A549 (cell line): ENCODE measurements around the gene MRGPRD. TPM values are rescaled to one million over a fixed set of nuclear protein-coding genes. Genes with fewer than 3 reads are reported as not detected.

Experiments
- ATAC-seq, 2 experiments: fragments of 200-7000 bp in 1 of 2; fragments of >200 bp in 1 of 2; cut with Nextera tagmentation in 1 of 2; cut with Tn5 transposase in 1 of 2; 3 replicates each; pipeline versions ENCODE4 v1.8.0 to v1.9.1; 2018 to 2020; ENCODE audit warnings: mild to moderate bottlenecking in 1 of 2, moderate library complexity in 1 of 2
- CTCF ChIA-PET: fragments of 300-600 bp; sonication (Branson Sonifier 250); formaldehyde crosslinking; extraction: SDS; loops from one replicate; lab custom pipeline; 2021; ENCODE audit warnings: antibody characterized with exemption, inconsistent platforms; lab: Yijun Ruan, JAX
- POLR2A ChIA-PET: fragments of 350-600 bp; formaldehyde crosslinking; extraction: SDS; loops from one replicate; lab custom pipeline; 2021; ENCODE audit warnings: antibody characterized with exemption, inconsistent platforms; lab: Yijun Ruan, JAX
- DNase-seq, 2 experiments: peaks; one replicate each; pipeline versions ENCODE4 v3.0.0 to v3.0.0-alpha.2; 2011 to 2016; ENCODE audit warnings: low read depth in 1 of 2, low spot score in 1 of 2
- FAIRE-seq: peaks from 2 replicates; lab custom pipeline; 2011; peaks lifted over from hg19 to GRCh38; lab: Jason Lieb, UNC
- H3K27ac ChIP-seq, 2 experiments: fragments of >200 bp; sonication (Bioruptor Twin); formaldehyde crosslinking; 3 replicates each; pipeline ENCODE4 v1.5.1; 2016 to 2017
- H3K4me1 ChIP-seq: fragments of >200 bp; sonication (Bioruptor Twin); formaldehyde crosslinking; 3 replicates; pipeline ENCODE4 v1.6.1; 2016
- H3K4me2 ChIP-seq: fragments of >200 bp; sonication (Bioruptor Twin); formaldehyde crosslinking; 3 replicates; pipeline ENCODE4 v1.6.1; 2016
- H3K4me3 ChIP-seq: fragments of >200 bp; sonication (Bioruptor Twin); formaldehyde crosslinking; 3 replicates; pipeline ENCODE4 v1.5.1; 2016
- H3K9me3 ChIP-seq: fragments of >200 bp; sonication (Bioruptor Twin); formaldehyde crosslinking; 3 replicates; pipeline ENCODE4 v1.6.1; 2016
- ATOH8 ChIP-seq: fragments of 250-450 bp; sonication (Bioruptor Pico); IDR thresholded peaks from 2 replicates; pipeline ENCODE4 v1.5.0; 2020; ENCODE audit warnings: low read depth, mild to moderate bottlenecking, moderate library complexity
- CEBPB ChIP-seq, 2 experiments: fragments of >200 bp in 1 of 2; sonication (Bioruptor Twin) in 1 of 2; formaldehyde crosslinking in 1 of 2; IDR thresholded peaks; 2 replicates each; pipeline ENCODE4 v1.6.1; 2012 to 2016
- CHD2 ChIP-seq: fragments of 150-350 bp; IDR thresholded peaks from 2 replicates; pipeline ENCODE4 v1.6.1; 2014; ENCODE audit warnings: low read length; ENCODE audit not compliant: partially characterized antibody
- CHD4 ChIP-seq: fragments of 200-600 bp; sonication (generic); IDR thresholded peaks from 2 replicates; pipeline ENCODE4 v1.6.1; 2016; ENCODE audit warnings: antibody characterized with exemption, mild to moderate bottlenecking, borderline replicate concordance
- E2F6 ChIP-seq: IDR thresholded peaks from 2 replicates; pipeline ENCODE4 v1.6.1; 2012; ENCODE audit warnings: low read depth, borderline replicate concordance
- EHMT2 ChIP-seq: fragments of 200-600 bp; sonication (generic); IDR thresholded peaks from 2 replicates; pipeline ENCODE4 v1.6.1; 2016; ENCODE audit warnings: antibody characterized with exemption, low read depth, mild to moderate bottlenecking, moderate library complexity
- ELK1 ChIP-seq: fragments of 150-350 bp; IDR thresholded peaks from 2 replicates; pipeline ENCODE4 v1.6.1; 2014; ENCODE audit warnings: low read depth, mild to moderate bottlenecking, low read length
- EP300 ChIP-seq, 2 experiments: fragments of >200 bp; sonication (Bioruptor Twin); formaldehyde crosslinking; IDR thresholded peaks; 2 replicates in 1 of 2; 3 replicates in 1 of 2; pipeline ENCODE4 v1.6.1; 2016 to 2017
- GATA3 ChIP-seq: IDR thresholded peaks from 2 replicates; pipeline ENCODE4 v1.6.1; 2012; ENCODE audit warnings: borderline replicate concordance
- HDAC2 ChIP-seq: fragments of 200-600 bp; sonication (generic); IDR thresholded peaks from 2 replicates; pipeline ENCODE4 v1.6.1; 2016
- JUN ChIP-seq, 2 experiments: fragments of >200 bp; sonication (Bioruptor Twin); formaldehyde crosslinking; IDR thresholded peaks; 2 replicates in 1 of 2; 3 replicates in 1 of 2; pipeline ENCODE4 v1.6.1; 2016 to 2017
- JUNB ChIP-seq: fragments of >200 bp; sonication (Bioruptor Twin); formaldehyde crosslinking; IDR thresholded peaks from 2 replicates; pipeline ENCODE4 v1.6.1; 2016
- KDM5A ChIP-seq: fragments of 200-600 bp; sonication (generic); IDR thresholded peaks from 2 replicates; pipeline ENCODE4 v1.6.1; 2016; ENCODE audit warnings: antibody characterized with exemption, mild to moderate bottlenecking
- MYC ChIP-seq: IDR thresholded peaks from 2 replicates; pipeline ENCODE4 v1.6.1; 2012; ENCODE audit warnings: mild to moderate bottlenecking, inconsistent platforms, low read length, improper control_type of control experiment, borderline replicate concordance
- NPAS2 ChIP-seq: fragments of 250-450 bp; sonication (Bioruptor Pico); IDR thresholded peaks from 2 replicates; pipeline ENCODE4 v1.8.0; 2022; ENCODE audit warnings: mild to moderate bottlenecking, moderate library complexity, borderline replicate concordance
- NR3C1 ChIP-seq: fragments of >200 bp; sonication (Bioruptor Twin); formaldehyde crosslinking; IDR thresholded peaks from 3 replicates; pipeline ENCODE4 v1.6.1; 2017
- PHF8 ChIP-seq: fragments of 200-600 bp; sonication (generic); IDR thresholded peaks from 2 replicates; pipeline ENCODE4 v1.6.1; 2016; ENCODE audit warnings: low read depth, mild to moderate bottlenecking, antibody characterized with exemption, moderate library complexity, borderline replicate concordance
- RCOR1 ChIP-seq: fragments of 150-350 bp; IDR thresholded peaks from 2 replicates; pipeline ENCODE4 v1.6.1; 2014; ENCODE audit warnings: antibody characterized with exemption, low read length, low read depth
- REST ChIP-seq: fragments of 200-600 bp; sonication (generic); IDR thresholded peaks from 2 replicates; pipeline ENCODE4 v1.6.1; 2016; ENCODE audit warnings: antibody characterized with exemption, mild to moderate bottlenecking, moderate library complexity
- SMC3 ChIP-seq: fragments of >200 bp; sonication (Bioruptor Twin); formaldehyde crosslinking; IDR thresholded peaks from 3 replicates; pipeline ENCODE4 v1.6.1; 2018; ENCODE audit warnings: inconsistent platforms
- TFCP2L1 ChIP-seq: fragments of 250-450 bp; sonication (Bioruptor Pico); IDR thresholded peaks from 2 replicates; pipeline ENCODE4 v1.5.0; 2021; ENCODE audit warnings: mild to moderate bottlenecking
- TP53 ChIP-seq: fragments of 250-450 bp; sonication (Bioruptor Pico); IDR thresholded peaks from 2 replicates; pipeline ENCODE4 v1.5.0; 2021; ENCODE audit warnings: mild to moderate bottlenecking, moderate library complexity
- ZC3H11A ChIP-seq: fragments of 450-650 bp; IDR thresholded peaks from 2 replicates; pipeline ENCODE4 v1.6.1; 2014; ENCODE audit warnings: antibody characterized with exemption, mild to moderate bottlenecking
- ZSCAN20 ChIP-seq: fragments of 250-450 bp; sonication (Bioruptor Pico); IDR thresholded peaks from 2 replicates; pipeline ENCODE4 v1.8.0; 2022; ENCODE audit warnings: mild to moderate bottlenecking, moderate library complexity
- WGBS: methylation state at CpG from one replicate; pipeline ENCODE4 v1.1.6; 2017; ENCODE audit errors: missing lambda C conversion rate; 5-methylcytosine and 5-hydroxymethylcytosine counted together
- polyA plus RNA-seq, 4 experiments: library from polyadenylated mRNA; depleted of rRNA in 3 of 4; stranded (reverse); fragments of >200 nt; fragmentation: RNase III in 1 of 4; extraction: RNeasy Plus Mini Kit Qiagen cat#74134 plus additional on column Dnase treatment in 1 of 4; gene quantifications; 2 replicates in 3 of 4; 3 replicates in 1 of 4; pipeline ENCODE4 v1.2.3, GENCODE V29; 2011 to 2017

The MRGPRD gene
- polyA plus RNA-seq, 2 of the 4 experiments (the other 2 are of a cell fraction): not detected

- FAIRE-seq (no peak), ATAC-seq (no peak)
- WGBS: 78% methylated on average over 15 of the region's 15 CpGs
- H3K4me3 ChIP-seq: no peak overlapping the region
- ChIA-PET CTCF (interaction anchor here (2.0 to 2.6 kb wide), 2 partner anchors 17 to 78 kb away, joined by 6 to 8 read pairs; no protein-coding TSS in a partner anchor), POLR2A (no interaction called here)
- TF ChIP-seq ATOH8 (CRISPR knock-in tag): no peak
- no peak for TF ChIP-seq MYC
- TF ChIP-seq CHD4: no peak
- TF ChIP-seq KDM5A: no peak
- TF ChIP-seq ELK1: no peak
- TF ChIP-seq RCOR1: no peak
- TF ChIP-seq GATA3: no peak
- TF ChIP-seq NR3C1: no peak
- no peak for TF ChIP-seq SMC3
- no peak for TF ChIP-seq TFCP2L1 (CRISPR knock-in tag)
- TF ChIP-seq CEBPB (IDR thresholded peaks at IDR 0.05): no peak
- no peak for TF ChIP-seq JUNB
- no peak for TF ChIP-seq PHF8
- no peak for TF ChIP-seq JUN (IDR thresholded peaks at IDR 0.05)
- TF ChIP-seq ZC3H11A: no peak
- no peak for TF ChIP-seq CHD2
- no peak for TF ChIP-seq EHMT2
- no peak for TF ChIP-seq ZSCAN20 (CRISPR knock-in tag)
- TF ChIP-seq E2F6: no peak
- no peak for TF ChIP-seq EP300 (IDR thresholded peaks at IDR 0.05)
- TF ChIP-seq, all 56 proteins: peak for 0
- Histone ChIP-seq H3K27ac (no peak overlapping the region), H3K4me2 (no peak overlapping the region), H3K9me3 (peaks cover 9% of the 10 kb centered on the region; the same call in 2 of the 3 replicates), H3K4me1 (no peaks in the 10 kb centered on the region)
- no peak for DNase-seq
Observed at GRCh38 chr11:68965901-68966853, 14.6 kb downstream of the MRGPRD start.

- H3K4me2 ChIP-seq: no peak overlapping the region
- TF ChIP-seq NPAS2 (CRISPR knock-in tag) (no peak), HDAC2 (no peak), TP53 (CRISPR knock-in tag) (no peak), REST (no peak)
- no peak for DNase-seq
- H3K9me3 ChIP-seq: peaks cover 9% of the 10 kb centered on the region; the same call in 2 of the 3 replicates
- no peak overlapping the region for H3K4me3 ChIP-seq
- no peak overlapping the region for H3K27ac ChIP-seq
- peak in 1 of 2 experiments; percentile 22; a peak in 1 of 6 replicates for ATAC-seq
- ChIA-PET CTCF (no interaction called here), POLR2A (no interaction called here)
- no peaks in the 10 kb centered on the region for H3K4me1 ChIP-seq
- FAIRE-seq: no peak
- WGBS: 52% methylated on average over 3 of the region's 3 CpGs
Observed at GRCh38 chr11:68963779-68964178, 17.0 kb downstream of the MRGPRD start.
